Ishikawa (cell line): ENCODE results near the gene DOCK1.

ENCODE experiments used
- CREB1 ChIP-seq: IDR thresholded peaks from 2 replicates; pipeline ENCODE4 v1.6.1; 2012; ENCODE audit warnings: low read depth
- EGR1 ChIP-seq: IDR thresholded peaks from 2 replicates; pipeline ENCODE4 v1.6.1; 2012
- EP300 ChIP-seq: IDR thresholded peaks from 2 replicates; pipeline ENCODE4 v1.6.1; 2012; ENCODE audit warnings: borderline replicate concordance
- FOXM1 ChIP-seq: IDR thresholded peaks from 2 replicates; pipeline ENCODE4 v1.6.1; 2012; ENCODE audit warnings: low read depth, borderline replicate concordance
- MAX ChIP-seq: IDR thresholded peaks from 2 replicates; pipeline ENCODE4 v1.6.1; 2012
- NFIC ChIP-seq: IDR thresholded peaks from 2 replicates; pipeline ENCODE4 v1.6.1; 2012
- RAD21 ChIP-seq: IDR thresholded peaks from 2 replicates; pipeline ENCODE4 v1.6.1; 2012; ENCODE audit warnings: low read depth
- REST ChIP-seq: IDR thresholded peaks from 2 replicates; pipeline ENCODE4 v1.6.1; 2012; ENCODE audit warnings: low read depth, mild to moderate bottlenecking
- TAF1 ChIP-seq: IDR thresholded peaks from 2 replicates; pipeline ENCODE4 v1.6.1; 2012; ENCODE audit warnings: low read depth, mild to moderate bottlenecking
- TEAD4 ChIP-seq: IDR thresholded peaks from 2 replicates; pipeline ENCODE4 v1.6.1; 2012
- USF1 ChIP-seq: IDR thresholded peaks from 2 replicates; pipeline ENCODE4 v1.6.1; 2012
- YY1 ChIP-seq: IDR thresholded peaks from 2 replicates; pipeline ENCODE4 v1.6.1; 2012; ENCODE audit warnings: low read depth
- ZBTB7A ChIP-seq: IDR thresholded peaks from 2 replicates; pipeline ENCODE4 v1.6.1; 2012; ENCODE audit warnings: low read depth

GRCh38 chr10:127415901-127416581, 510.8 kb downstream of the DOCK1 start:
- TF ChIP-seq NFIC (no peak), YY1 (no peak), RAD21 (no peak), REST (no peak), EGR1 (no peak), TEAD4 (no peak), TAF1 (no peak), USF1 (no peak), FOXM1 (no peak), ZBTB7A (no peak), MAX (no peak), CREB1 (no peak), EP300 (no peak)
